Subcutaneous preadipocyte (primary cell): ENCODE data around the gene MAB21L3. TPM values are rescaled to one million over a fixed set of nuclear protein-coding genes. Genes with fewer than 3 reads are reported as not detected.

Source experiments
- total RNA-seq: library from RNA; depleted of rRNA; stranded (reverse); fragments of >200 nt; gene quantifications from 2 replicates; pipeline ENCODE4 v1.2.3, GENCODE V29; 2012

Gene MAB21L3
- total RNA-seq: under 0.01 and 0.37 TPM in 2 replicates

GRCh38 chr1:116110567-116111523 is at the start of gene MAB21L3:
Gene MAB21L3, plus strand, starts transcription at chr1:116111399. Its CDS starts 1,217 bp downstream, at chr1:116112616.

Other genes starting within 250 kb of the MAB21L3 start
- gene SLC22A15, start 134.9 kb upstream of the MAB21L3 start, total RNA-seq: 7.0 and 8.1 TPM in 2 replicates